ENCODE data around the gene MAPK9. TPM values are rescaled to one million over a fixed set of nuclear protein-coding genes. Genes with fewer than 3 reads are reported as not detected.

MAPK9 gene
- total and polyA plus RNA-seq, 9 of the 15 experiments (the other 6 are each of a cell fraction or from before 2014, with no cell fraction given) = 4.8 to 58.0 (median 29.9) TPM

- Histone ChIP-seq H3K9ac (ENCODE audit: insufficient read depth in 1 of 2, low read depth in 2 of 2, low read length in 2 of 2) (no peak overlapping the region), H2AFZ (ENCODE audit: low read depth, low read length) (no peak overlapping the region), H3K9me3 (replicated peaks; ENCODE audit: control insufficient read depth, insufficient read depth, low read depth, low read length) (no peaks in the 10 kb centered on the region), H3K4me3 (no peak overlapping the region), H3K9me1 (ENCODE audit: control insufficient read depth, insufficient read depth, low read length) (no peaks in the 10 kb centered on the region), H4K20me1 (replicated peaks; ENCODE audit: control insufficient read depth, insufficient read depth, low read length) (no peaks in the 10 kb centered on the region), H3K4me2 (ENCODE audit: insufficient read depth, low read length) (no peak overlapping the region), H3K36me3 (ENCODE audit: control insufficient read depth, insufficient read depth, low read length) (no peaks in the 10 kb centered on the region), H3K79me2 (ENCODE audit: control insufficient read depth, insufficient read depth, low read length) (no peaks in the 10 kb centered on the region), H3K4me1 (replicated peaks in 1 of 2; ENCODE audit: control insufficient read depth in 2 of 2, insufficient read depth in 2 of 2, low read length in 2 of 2) (no peaks in the 10 kb centered on the region), H3K27me3 (ENCODE audit: control insufficient read depth in 2 of 2, insufficient read depth in 2 of 2, low read length in 2 of 2) (peaks cover 2 to 14% of the 10 kb centered on the region in 2 experiments; a peak in 2 of 5 replicates), H3K27ac (ENCODE audit: extremely low read depth, low read depth, low read length) (no peak overlapping the region)
- ChIA-PET POLR2A (interaction anchor here (0.7 to 1.3 kb wide), 3 partner anchors 12 to 83 kb away, joined by 3 to 5 read pairs (median 3); no protein-coding TSS in a partner anchor), CTCF (ENCODE audit: low intra/inter-chr PET ratio) (no interaction called here)
- intact Hi-C loops (cut with micrococcal nuclease) = no loop called here
- 11% methylated on average over 9 of the region's 11 CpGs for WGBS (ENCODE audit: insufficient coverage, low coverage, missing lambda C conversion rate)
- in situ Hi-C loops (cut with MboI) = no loop called here
- FAIRE-seq = no peak
- no peak for DNase-seq (ENCODE audit: extremely low read depth in 1 of 4, low spot score in 3 of 4)
- no peak for ATAC-seq
- no TSS peak for BruUV-seq (replicated peaks)
- no peak for TF ChIP-seq TAF15 (IDR thresholded peaks at IDR 0.05; ENCODE audit: low read depth, low read length)
- no peak for TF ChIP-seq GATAD2B (IDR thresholded peaks at IDR 0.05; ENCODE audit: borderline replicate concordance)
- no peak for TF ChIP-seq CREB1 (IDR thresholded peaks at IDR 0.05)
- TF ChIP-seq CREB1 (CRISPR knock-in tag; IDR thresholded peaks at IDR 0.05) = no peak
- TF ChIP-seq POLR2B (IDR thresholded peaks at IDR 0.05; ENCODE audit: low read depth, partially characterized antibody) = no peak
- no peak for TF ChIP-seq ZNF41 (CRISPR knock-in tag; conservative IDR thresholded peaks at IDR 0.05)
- TF ChIP-seq MBD1 (CRISPR knock-in tag; IDR thresholded peaks at IDR 0.05) = no peak
- TF ChIP-seq ZNF408 (CRISPR knock-in tag; IDR thresholded peaks at IDR 0.05; ENCODE audit: low read depth) = no peak
- no peak for TF ChIP-seq ZBTB1 (CRISPR knock-in tag; IDR thresholded peaks at IDR 0.05; ENCODE audit: borderline replicate concordance, low read depth)
- TF ChIP-seq ZNF280B (CRISPR knock-in tag; IDR thresholded peaks at IDR 0.05) = no peak
- no peak for TF ChIP-seq ZNF449 (CRISPR knock-in tag; IDR thresholded peaks at IDR 0.05)
- no peak for TF ChIP-seq PBX2 (CRISPR knock-in tag; IDR thresholded peaks at IDR 0.05; ENCODE audit: low read depth)
- TF ChIP-seq PBX2 (tag; conservative IDR thresholded peaks at IDR 0.05; ENCODE audit: low read depth) = no peak
These were observed 69.8 kb downstream of the MAPK9 start for GRCh38 chr5:180222056-180222455.

Measured in K562 (cell line).